Naive thymus-derived CD8-positive, alpha-beta T cell (primary cell): ENCODE results near the gene GLI1. TPM values are rescaled to one million over a fixed set of nuclear protein-coding genes. Genes with fewer than 3 reads are reported as not detected.
A peak's percentile ranks its signal among the peaks of the same experiment; 100 is the strongest.
"Not testable (repeated sequence)": the region's sequence is repeated elsewhere in the genome, so short reads cannot be mapped to it uniquely, and the experiment has no call there.

Experiments used
- ATAC-seq, 2 donors: fragments of 150-1000 bp; cut with Tn5 transposase in 1 of 2; sonication (Bioruptor Pico), chemical (Tn5 transposase) in 1 of 2; 1 replicate in 1 of 2; 2 replicates in 1 of 2; pipeline ENCODE4 v1.10.0; 2021; ENCODE audit warnings: mild to moderate bottlenecking in 2 of 2, moderate library complexity in 2 of 2
- POLR2A ChIA-PET: fragments of 350-600 bp; sonication (Branson Sonifier 250); formaldehyde crosslinking; loops from one replicate; lab custom pipeline; 2021; ENCODE audit warnings: antibody characterized with exemption; lab: Charles Lee
- DNase-seq, 10 donors: peaks; one replicate each; pipeline versions ENCODE4 v3.0.0 to v3.0.0-alpha.2; 2020 to 2022
- H3K27ac Mint-ChIP-seq, 10 donors: one replicate each; pipeline ENCODE4 v1.8.0; 2020 to 2022; ENCODE audit warnings: mild to moderate bottlenecking in 10 of 10, mixed read lengths in 10 of 10, moderate library complexity in 4 of 10, inconsistent platforms in 1 of 10
- H3K27me3 Mint-ChIP-seq, 5 donors: one replicate each; pipeline ENCODE4 v1.8.0; 2021 to 2022; ENCODE audit warnings: mixed read lengths in 5 of 5
- H3K36me3 Mint-ChIP-seq, 3 donors: one replicate each; pipeline ENCODE4 v1.8.0; 2020 to 2022; ENCODE audit warnings: mixed read lengths in 3 of 3, mild to moderate bottlenecking in 2 of 3, inconsistent platforms in 1 of 3
- H3K4me1 Mint-ChIP-seq, 4 donors: one replicate each; pipeline ENCODE4 v1.8.0; 2021 to 2022; ENCODE audit warnings: mixed read lengths in 4 of 4
- H3K4me3 Mint-ChIP-seq, 10 donors: one replicate each; pipeline ENCODE4 v1.8.0; 2020 to 2022; ENCODE audit warnings: mild to moderate bottlenecking in 10 of 10, mixed read lengths in 10 of 10, moderate library complexity in 6 of 10, inconsistent platforms in 1 of 10
- H3K9me3 Mint-ChIP-seq, 9 donors: one replicate each; pipeline ENCODE4 v1.8.0; 2020 to 2022; ENCODE audit warnings: mixed read lengths in 9 of 9, mild to moderate bottlenecking in 3 of 9, inconsistent platforms in 1 of 9, moderate library complexity in 1 of 9
- polyA plus RNA-seq, 3 donors: library from polyadenylated mRNA; unstranded; fragments of 300-500 nt; fragmentation: Illumina TruSeq; gene quantifications; one replicate each; pipeline ENCODE4 v1.2.3, GENCODE V29; 2021
- total RNA-seq, 8 experiments: library from RNA in 2 of 8; stranded (reverse) in 2 of 8; gene quantifications; one replicate each; pipeline ENCODE4 v1.2.3 and lab custom pipeline; 2021 to 2026

GLI1 gene
- total and polyA plus RNA-seq, 5 experiments from 2014 or later = 1.9 to 2.7 TPM; not detected in 3

- peak overlapping the region in 3 of 10 donors; percentile 2 to 34 (median 20) for H3K4me3 Mint-ChIP-seq
- H3K36me3 Mint-ChIP-seq = peaks cover 11 to 65% (median 19%) of the 10 kb centered on the region in 3 donors
- H3K9me3 Mint-ChIP-seq = no peaks in the 10 kb centered on the region
- peak in 2 of 10 donors; percentile 23 to 42 for DNase-seq
- POLR2A ChIA-PET = interaction anchor here (0.6 to 5.3 kb wide), 2 partner anchors 12 to 29 kb away, joined by 3 to 32 read pairs; partner anchors contain the start of genes ARHGAP9 and DDIT3
- H3K4me1 Mint-ChIP-seq = peaks cover 13 to 41% (median 33%) of the 10 kb centered on the region in 4 donors
- ATAC-seq = peak in 1 of 2 donors; percentile 13
- H3K27me3 Mint-ChIP-seq = no peaks in the 10 kb centered on the region
- peak overlapping the region in 9 of 10 donors; percentile 32 to 90 (median 71) for H3K27ac Mint-ChIP-seq
These were observed 32.1 kb downstream of the GLI1 start for GRCh38 chr12:57491393-57492280.

- not testable (repeated sequence) for H3K9me3 Mint-ChIP-seq, H3K4me3 Mint-ChIP-seq
These were observed 35.6 kb downstream of the GLI1 start for GRCh38 chr12:57495051-57495701.

GRCh38 chr12:57496822-57497221, 37.2 kb downstream of the GLI1 start:
- peaks cover 0 to 20% (median 16%) of the 10 kb centered on the region in 4 donors for H3K4me1 Mint-ChIP-seq
- POLR2A ChIA-PET = interaction anchor here (0.7 to 1.1 kb wide), 2 partner anchors 16 to 43 kb away, joined by 3 read pairs; no protein-coding TSS in a partner anchor

More at GRCh38 chr12:57495051-57495701, 35.6 kb downstream of the GLI1 start:
- H3K27ac Mint-ChIP-seq, POLR2A ChIA-PET, ATAC-seq, DNase-seq, H3K27me3 Mint-ChIP-seq: not testable (repeated sequence)
- H3K36me3 Mint-ChIP-seq = peaks cover 11 to 82% (median 25%) of the 10 kb centered on the region in 3 donors
- H3K4me1 Mint-ChIP-seq = peaks cover 3 to 23% (median 19%) of the 10 kb centered on the region in 4 donors

GRCh38 chr12:57497223-57498131, 37.9 kb downstream of the GLI1 start:
- no peaks in the 10 kb centered on the region for H3K27me3 Mint-ChIP-seq
- POLR2A ChIA-PET = interaction anchor here (0.5 to 1.1 kb wide), 3 partner anchors 16 to 232 kb away, joined by 3 read pairs; no protein-coding TSS in a partner anchor

More at GRCh38 chr12:57496822-57497221, 37.2 kb downstream of the GLI1 start:
- ATAC-seq (no peak), DNase-seq (no peak)
- Mint-ChIP-seq H3K4me3 (no peak overlapping the region), H3K9me3 (peaks cover 0 to 1% (median 0%) of the 10 kb centered on the region in 9 donors), H3K36me3 (peaks cover 11 to 82% (median 16%) of the 10 kb centered on the region in 3 donors), H3K27ac (peak overlapping the region in 7 of 10 donors; percentile 32 to 84 (median 57)), H3K27me3 (no peaks in the 10 kb centered on the region)

GRCh38 chr12:57498132-57498502, 38.5 kb downstream of the GLI1 start:
- Mint-ChIP-seq H3K4me3 (no peak overlapping the region), H3K27me3 (no peaks in the 10 kb centered on the region), H3K9me3 (peaks cover 0 to 1% (median 0%) of the 10 kb centered on the region in 9 donors), H3K27ac (peak overlapping the region in 3 of 10 donors; percentile 62 to 92 (median 80)), H3K36me3 (peaks cover 6 to 82% (median 13%) of the 10 kb centered on the region in 3 donors), H3K4me1 (peaks cover 0 to 20% (median 12%) of the 10 kb centered on the region in 4 donors)
- no peak for DNase-seq
- POLR2A ChIA-PET = interaction anchor here (1.1 to 2.3 kb wide), 2 partner anchors 9 to 22 kb away, joined by 4 to 9 read pairs; partner anchors contain the start of gene DDIT3
- no peak for ATAC-seq

More at GRCh38 chr12:57497223-57498131, 37.9 kb downstream of the GLI1 start:
- H3K4me3 Mint-ChIP-seq = no peak overlapping the region
- DNase-seq (no peak), ATAC-seq (no peak)
- peaks cover 11 to 82% (median 16%) of the 10 kb centered on the region in 3 donors for H3K36me3 Mint-ChIP-seq
- peaks cover 0 to 1% (median 0%) of the 10 kb centered on the region in 9 donors for H3K9me3 Mint-ChIP-seq
- H3K27ac Mint-ChIP-seq = peak overlapping the region in 8 of 10 donors; percentile 33 to 92 (median 68)
- peaks cover 0 to 20% (median 17%) of the 10 kb centered on the region in 4 donors for H3K4me1 Mint-ChIP-seq

GRCh38 chr12:57498571-57498970, 39.0 kb downstream of the GLI1 start:
- ATAC-seq = no peak
- H3K36me3 Mint-ChIP-seq = peaks cover 6 to 86% (median 14%) of the 10 kb centered on the region in 3 donors
- no peak overlapping the region for H3K4me3 Mint-ChIP-seq
- peaks cover 0 to 20% (median 12%) of the 10 kb centered on the region in 4 donors for H3K4me1 Mint-ChIP-seq
- no peaks in the 10 kb centered on the region for H3K27me3 Mint-ChIP-seq
- POLR2A ChIA-PET = interaction anchor here (0.7 to 2.3 kb wide), 3 partner anchors 10 to 135 kb away, joined by 4 to 10 read pairs (median 9); partner anchors contain the start of gene DDIT3
- peak overlapping the region in 1 of 10 donors; percentile 71 for H3K27ac Mint-ChIP-seq
- DNase-seq = no peak
- peaks cover 0 to 1% (median 0%) of the 10 kb centered on the region in 9 donors for H3K9me3 Mint-ChIP-seq

- Mint-ChIP-seq H3K36me3 (peaks cover 6 to 94% (median 19%) of the 10 kb centered on the region in 3 donors), H3K4me3 (peak overlapping the region in 1 of 10 donors; percentile 22), H3K27ac (peak overlapping the region in 3 of 10 donors; percentile 3 to 66 (median 34)), H3K4me1 (peaks cover 0 to 20% (median 12%) of the 10 kb centered on the region in 4 donors), H3K27me3 (no peaks in the 10 kb centered on the region), H3K9me3 (peaks cover 0 to 1% (median 0%) of the 10 kb centered on the region in 9 donors)
- ATAC-seq (no peak), DNase-seq (no peak)
- POLR2A ChIA-PET = interaction anchor here (1.1 to 2.3 kb wide), 2 partner anchors 12 to 20 kb away, joined by 4 to 9 read pairs; partner anchors contain the start of genes DDIT3 and MARS1
These were observed 40.6 kb downstream of the GLI1 start for GRCh38 chr12:57500213-57500612.

- H3K4me1 Mint-ChIP-seq = peaks cover 0 to 13% (median 5%) of the 10 kb centered on the region in 4 donors
- POLR2A ChIA-PET = interaction anchor here (0.6 to 1.7 kb wide), 8 partner anchors 12 to 1398 kb away, joined by 3 to 7 read pairs (median 4); partner anchors contain the start of genes DDIT3 and PA2G4
- not testable (repeated sequence) for DNase-seq, H3K9me3 Mint-ChIP-seq, H3K4me3 Mint-ChIP-seq, H3K27me3 Mint-ChIP-seq, ATAC-seq
- H3K36me3 Mint-ChIP-seq = peaks cover 6 to 85% (median 22%) of the 10 kb centered on the region in 3 donors
- H3K27ac Mint-ChIP-seq = peak overlapping the region in 4 of 10 donors; percentile 37 to 89 (median 56)
These were observed 42.9 kb downstream of the GLI1 start for GRCh38 chr12:57502311-57502969.

GRCh38 chr12:57506541-57506940, 47.0 kb downstream of the GLI1 start:
- not testable (repeated sequence) for H3K4me1 Mint-ChIP-seq, ATAC-seq, H3K27me3 Mint-ChIP-seq, H3K27ac Mint-ChIP-seq, DNase-seq, H3K4me3 Mint-ChIP-seq, H3K9me3 Mint-ChIP-seq
- H3K36me3 Mint-ChIP-seq = peaks cover 0 to 71% (median 18%) of the 10 kb centered on the region in 3 donors
- POLR2A ChIA-PET = interaction anchor here (0.9 kb wide), 1 partner anchor 14 kb away, joined by 4 read pairs; the partner anchor contains the start of gene DDIT3

GRCh38 chr12:57507796-57508195, 48.2 kb downstream of the GLI1 start:
- H3K4me3 Mint-ChIP-seq, H3K9me3 Mint-ChIP-seq, ATAC-seq, H3K27me3 Mint-ChIP-seq, DNase-seq: not testable (repeated sequence)
- H3K4me1 Mint-ChIP-seq = peaks cover 0 to 12% (median 3%) of the 10 kb centered on the region in 4 donors
- peak overlapping the region in 2 of 10 donors; percentile 15 to 37 for H3K27ac Mint-ChIP-seq
- peaks cover 0 to 71% (median 20%) of the 10 kb centered on the region in 3 donors for H3K36me3 Mint-ChIP-seq
- POLR2A ChIA-PET = interaction anchor here (0.7 to 1.1 kb wide), 2 partner anchors 9 to 13 kb away, joined by 3 read pairs; partner anchors contain the start of gene DDIT3
